ENCODE measurements around the gene AGAP1.
A peak's percentile ranks its signal among the peaks of the same experiment; 100 is the strongest.

AGAP1 gene

GRCh38 chr2:235833971-235834620 lies 340.3 kb downstream of the AGAP1 start:
- DNase-seq: no peak

GRCh38 chr2:235834781-235835180 lies 340.9 kb downstream of the AGAP1 start:
- no peak for DNase-seq

GRCh38 chr2:235835810-235836209 lies 342.0 kb downstream of the AGAP1 start:
- peak; percentile 15 for DNase-seq

- no peak for DNase-seq
Observed at GRCh38 chr2:235836491-235836911, 342.7 kb downstream of the AGAP1 start.

- no peak for DNase-seq
Observed at GRCh38 chr2:235839226-235839625, 345.4 kb downstream of the AGAP1 start.

- no peak for DNase-seq
Observed at GRCh38 chr2:235839974-235840373, 346.1 kb downstream of the AGAP1 start.

- no peak for DNase-seq
Observed at GRCh38 chr2:235841863-235842262, 348.0 kb downstream of the AGAP1 start.

- DNase-seq: no peak
Observed at GRCh38 chr2:235842941-235843340, 349.1 kb downstream of the AGAP1 start.

GRCh38 chr2:235843591-235844395 lies 349.9 kb downstream of the AGAP1 start:
- DNase-seq: no peak

GRCh38 chr2:235844561-235844960 lies 350.7 kb downstream of the AGAP1 start:
- DNase-seq: no peak

- no peak for DNase-seq
Observed at GRCh38 chr2:235845245-235845644, 351.4 kb downstream of the AGAP1 start.

- no peak for DNase-seq
Observed at GRCh38 chr2:235847576-235847975, 353.7 kb downstream of the AGAP1 start.

- DNase-seq: no peak
Observed at GRCh38 chr2:235848055-235848454, 354.2 kb downstream of the AGAP1 start.

- no peak for DNase-seq
Observed at GRCh38 chr2:235848946-235849345, 355.1 kb downstream of the AGAP1 start.

GRCh38 chr2:235849489-235849888 lies 355.6 kb downstream of the AGAP1 start:
- DNase-seq: no peak

GRCh38 chr2:235850289-235850688 lies 356.4 kb downstream of the AGAP1 start:
- DNase-seq: no peak

GRCh38 chr2:235850771-235851551 lies 357.1 kb downstream of the AGAP1 start:
- no peak for DNase-seq

GRCh38 chr2:235851828-235852525 lies 358.1 kb downstream of the AGAP1 start:
- no peak for DNase-seq

GRCh38 chr2:235852526-235852920 lies 358.7 kb downstream of the AGAP1 start:
- no peak for DNase-seq

GRCh38 chr2:235854276-235854675 lies 360.4 kb downstream of the AGAP1 start:
- no peak for DNase-seq

- no peak for DNase-seq
Observed at GRCh38 chr2:235855011-235855410, 361.2 kb downstream of the AGAP1 start.

- DNase-seq: no peak
Observed at GRCh38 chr2:235856151-235856854, 362.5 kb downstream of the AGAP1 start.
